Measurements from ENCODE around the gene OXSM. TPM values are rescaled to one million over a fixed set of nuclear protein-coding genes. Genes with fewer than 3 reads are reported as not detected.

Gene OXSM
- total RNA-seq, 1 donor from 2014 or later, result 8.5 TPM

DNA sequence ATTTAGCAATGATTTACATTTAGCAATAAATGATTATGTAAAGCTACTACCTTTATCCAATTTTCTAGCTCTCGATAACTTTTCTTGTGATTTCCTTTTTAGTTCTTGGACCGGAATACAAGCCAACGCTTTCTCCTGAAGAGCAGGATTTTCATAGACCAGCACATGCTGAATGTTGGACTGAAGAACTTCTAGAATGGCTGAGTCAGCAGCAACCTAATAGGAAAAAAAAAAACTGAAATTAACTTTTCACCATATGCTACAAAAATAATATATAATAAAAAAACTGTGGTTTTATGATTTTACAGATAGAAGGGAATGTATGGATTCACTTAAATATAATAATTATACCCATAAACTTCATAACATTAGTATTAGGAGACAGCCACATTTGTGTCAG lies 38.8 kb upstream of the OXSM start:
- TF ChIP-seq, protein P1, sequence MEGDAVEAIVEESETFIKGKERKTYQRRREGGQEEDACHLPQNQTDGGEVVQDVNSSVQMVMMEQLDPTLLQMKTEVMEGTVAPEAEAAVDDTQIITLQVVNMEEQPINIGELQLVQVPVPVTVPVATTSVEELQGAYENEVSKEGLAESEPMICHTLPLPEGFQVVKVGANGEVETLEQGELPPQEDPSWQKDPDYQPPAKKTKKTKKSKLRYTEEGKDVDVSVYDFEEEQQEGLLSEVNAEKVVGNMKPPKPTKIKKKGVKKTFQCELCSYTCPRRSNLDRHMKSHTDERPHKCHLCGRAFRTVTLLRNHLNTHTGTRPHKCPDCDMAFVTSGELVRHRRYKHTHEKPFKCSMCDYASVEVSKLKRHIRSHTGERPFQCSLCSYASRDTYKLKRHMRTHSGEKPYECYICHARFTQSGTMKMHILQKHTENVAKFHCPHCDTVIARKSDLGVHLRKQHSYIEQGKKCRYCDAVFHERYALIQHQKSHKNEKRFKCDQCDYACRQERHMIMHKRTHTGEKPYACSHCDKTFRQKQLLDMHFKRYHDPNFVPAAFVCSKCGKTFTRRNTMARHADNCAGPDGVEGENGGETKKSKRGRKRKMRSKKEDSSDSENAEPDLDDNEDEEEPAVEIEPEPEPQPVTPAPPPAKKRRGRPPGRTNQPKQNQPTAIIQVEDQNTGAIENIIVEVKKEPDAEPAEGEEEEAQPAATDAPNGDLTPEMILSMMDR (IDR thresholded peaks at IDR 0.05), result no peak
- no peaks in the 10 kb centered on the region for H3K27me3 ChIP-seq
- H3K4me3 ChIP-seq, result no peak overlapping the region
- peaks cover 49% of the 10 kb centered on the region for H3K36me3 ChIP-seq
- intact Hi-C loops (cut with DNase I), result no loop called here
- H3K9me3 ChIP-seq, result no peaks in the 10 kb centered on the region
- ATAC-seq, result no peak
- H3K27ac ChIP-seq, result no peak overlapping the region
- no peaks in the 10 kb centered on the region for H3K4me1 ChIP-seq
- DNase-seq, result no peak

DNA sequence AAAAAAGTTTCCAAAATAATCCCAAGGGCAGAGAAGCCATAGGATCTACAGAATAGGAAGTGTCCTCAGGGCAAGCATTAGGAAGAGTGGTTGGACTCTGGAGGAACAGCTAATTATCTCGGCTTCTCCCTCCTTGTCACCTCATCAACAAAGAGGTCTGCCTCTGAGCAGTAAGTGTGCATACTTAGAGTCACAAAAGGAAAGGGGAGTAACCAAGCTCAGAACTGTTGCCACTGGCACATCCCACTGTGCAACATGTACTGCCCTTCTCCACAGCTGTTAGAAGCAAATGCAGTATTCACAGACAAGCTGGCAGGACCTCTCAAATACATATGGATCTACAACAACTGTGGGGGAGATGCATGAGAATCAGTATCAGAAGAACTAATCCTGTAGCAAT lies 38.2 kb upstream of the OXSM start:
- Histone ChIP-seq H3K36me3 (peaks cover 47% of the 10 kb centered on the region), H3K9me3 (no peaks in the 10 kb centered on the region), H3K27me3 (no peaks in the 10 kb centered on the region), H3K4me1 (no peaks in the 10 kb centered on the region), H3K4me3 (no peak overlapping the region), H3K27ac (no peak overlapping the region)
- DNase-seq (no peak), ATAC-seq (no peak)
- TF ChIP-seq, protein P1 (IDR thresholded peaks at IDR 0.05), result no peak
- intact Hi-C loops (cut with DNase I), result no loop called here

DNA sequence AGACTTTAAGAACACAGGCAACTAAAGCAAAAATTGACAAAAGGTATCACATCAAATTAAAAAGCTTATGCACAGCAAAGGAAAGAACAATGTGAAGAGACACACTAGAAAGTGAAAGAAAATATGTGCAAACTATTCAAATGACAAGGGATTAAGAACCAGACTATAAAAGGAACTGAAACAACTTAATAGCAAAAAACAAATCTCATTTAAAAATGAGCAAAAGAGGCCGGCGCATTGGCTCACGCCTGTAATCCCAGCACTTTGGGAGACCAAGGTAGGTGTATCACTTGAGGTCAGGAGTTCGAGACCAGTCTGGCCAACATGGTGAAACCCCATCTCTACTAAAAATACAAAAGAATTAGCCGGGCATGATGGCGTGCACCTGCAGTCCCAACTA lies 21.0 kb upstream of the OXSM start:
- no peaks in the 10 kb centered on the region for H3K9me3 ChIP-seq
- DNase-seq, result no peak
- no peaks in the 10 kb centered on the region for H3K4me1 ChIP-seq
- H3K4me3 ChIP-seq, result no peak overlapping the region
- TF ChIP-seq, protein P1 (IDR thresholded peaks at IDR 0.05), result no peak
- H3K36me3 ChIP-seq, result peaks cover 3% of the 10 kb centered on the region
- intact Hi-C loops (cut with DNase I), result no loop called here
- no peak for ATAC-seq
- H3K27ac ChIP-seq, result no peak overlapping the region
- H3K27me3 ChIP-seq, result no peaks in the 10 kb centered on the region

- peaks cover 8% of the 10 kb centered on the region for H3K4me1 ChIP-seq
- H3K9me3 ChIP-seq, result no peaks in the 10 kb centered on the region
- H3K4me3 ChIP-seq, result no peak overlapping the region
- TF ChIP-seq, protein P1 (IDR thresholded peaks at IDR 0.05), result no peak
- H3K27ac ChIP-seq, result no peak overlapping the region
- H3K36me3 ChIP-seq, result peaks cover 41% of the 10 kb centered on the region
- intact Hi-C loops (cut with DNase I), result no loop called here
- ATAC-seq (no peak), DNase-seq (no peak)
- H3K27me3 ChIP-seq, result no peaks in the 10 kb centered on the region
Observed at GRCh38 chr3:25775936-25776335, 14.0 kb upstream of the OXSM start.

GRCh38 chr3:25780618-25781017 lies 9.3 kb upstream of the OXSM start:
- Histone ChIP-seq H3K27me3 (no peaks in the 10 kb centered on the region), H3K36me3 (peaks cover 27% of the 10 kb centered on the region), H3K27ac (no peak overlapping the region), H3K4me1 (peaks cover 27% of the 10 kb centered on the region), H3K9me3 (no peaks in the 10 kb centered on the region), H3K4me3 (no peak overlapping the region)
- TF ChIP-seq, protein P1 (IDR thresholded peaks at IDR 0.05), result no peak
- no peak for DNase-seq
- no peak for ATAC-seq
- intact Hi-C loops (cut with DNase I), result no loop called here

DNA sequence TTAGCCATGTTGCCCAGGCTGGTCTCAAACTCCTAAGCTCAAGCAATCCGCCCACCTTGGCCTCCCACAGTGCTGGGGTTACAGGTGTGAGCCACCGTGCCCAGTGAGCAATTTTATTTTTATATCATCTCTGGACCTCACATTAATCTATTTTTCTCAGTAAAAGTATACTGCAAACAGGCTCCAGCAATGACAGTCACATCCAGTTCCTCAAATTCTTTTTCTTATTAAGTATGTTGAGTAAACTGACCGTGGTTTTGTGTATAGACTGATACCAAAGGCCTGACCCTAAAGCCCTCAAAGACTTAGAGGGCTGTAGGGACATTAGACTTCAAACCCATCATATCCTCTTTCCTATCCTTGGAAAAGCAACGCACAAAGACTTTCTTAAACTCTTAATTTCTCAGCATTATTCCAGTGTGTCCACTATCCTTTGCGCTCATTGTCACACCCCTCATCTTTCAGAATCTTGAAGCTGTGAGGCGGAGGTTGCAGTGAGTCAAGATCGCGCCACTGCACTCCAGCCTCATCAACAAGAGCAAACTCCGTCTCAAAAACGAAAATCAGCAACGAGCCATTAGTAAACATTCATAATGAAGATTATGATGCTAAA lies 8.6 kb upstream of the OXSM start:
- no peak overlapping the region for H3K27ac ChIP-seq
- no peak overlapping the region for H3K4me3 ChIP-seq
- intact Hi-C loops (cut with DNase I), result no loop called here
- TF ChIP-seq, protein P1 (IDR thresholded peaks at IDR 0.05), result no peak
- ATAC-seq, result no peak
- H3K27me3 ChIP-seq, result no peaks in the 10 kb centered on the region
- peaks cover 20% of the 10 kb centered on the region for H3K36me3 ChIP-seq
- no peaks in the 10 kb centered on the region for H3K9me3 ChIP-seq
- DNase-seq, result no peak
- H3K4me1 ChIP-seq, result peaks cover 27% of the 10 kb centered on the region

Data from upper lobe of right lung (tissue), 1 donor.